HCT116 (cell line): ENCODE data around the gene PCBP3. TPM values are rescaled to one million over a fixed set of nuclear protein-coding genes. Genes with fewer than 3 reads are reported as not detected.

ENCODE experiments used
- ATAC-seq: fragments of 200-7000 bp; cut with Tn5 transposase; 2 replicates; pipeline ENCODE4 v1.9.1; 2020; ENCODE audit warnings: mild to moderate bottlenecking, moderate library complexity
- BruUV-seq: library from RNA; stranded (reverse); fragments of 400-500 nt; replicated peaks from 2 replicates; lab custom pipeline; 2021; lab: Mats Ljungman, UMichigan
- CTCF ChIA-PET: fragments of 300-600 bp; sonication (Branson Sonifier 250); formaldehyde crosslinking; loops from one replicate; lab custom pipeline; 2021; ENCODE audit warnings: antibody characterized with exemption; lab: Charles Lee
- POLR2A ChIA-PET: fragments of 300-600, 350-600 bp; sonication (Branson Sonifier 250); formaldehyde crosslinking; loops from one replicate; lab custom pipeline; 2021; ENCODE audit warnings: antibody characterized with exemption; lab: Charles Lee
- RAD21 ChIA-PET, 2 experiments: fragments of 300-600 bp; sonication (Branson Sonifier 250); formaldehyde crosslinking; loops; one replicate each; lab custom pipeline; 2023; ENCODE audit warnings: low total read pairs in 2 of 2; ENCODE audit not compliant: uncharacterized antibody in 2 of 2, unreplicated experiment in 2 of 2, low non-redundant PET in 1 of 2; lab: Charles Lee
- DNase-seq: peaks from one replicate; pipeline ENCODE4 v3.0.0-alpha.2; 2010; ENCODE audit warnings: low read depth, low spot score
- H2AFZ ChIP-seq: fragments of 200-600 bp; shearing (Covaris generic), sonication (generic); 2 replicates; pipeline ENCODE4 v1.6.1; 2017; ENCODE audit warnings: low read depth, mixed run types, mixed read lengths, antibody characterized with exemption, low read length; ENCODE audit not compliant: poor library complexity, severe bottlenecking
- H3K27ac ChIP-seq: 2 replicates; pipeline ENCODE4 v1.5.1; 2012; ENCODE audit warnings: low read depth, low read length
- H3K27me3 ChIP-seq: fragments of 200-600 bp; sonication (generic); 2 replicates; pipeline ENCODE4 v1.6.1; 2016; ENCODE audit warnings: mixed run types, low read length, mixed read lengths; ENCODE audit not compliant: insufficient read depth
- H3K36me3 ChIP-seq, 2 experiments: fragments of 200-500 bp in 1 of 2; fragments of 200-600 bp in 1 of 2; sonication (Bioruptor generic) in 1 of 2; sonication (generic) in 1 of 2; 2 replicates each; pipeline versions ENCODE4 v1.5.1 to v1.6.1; 2014 to 2016; ENCODE audit warnings: low read length in 2 of 2, inconsistent platforms in 1 of 2, mixed read lengths in 1 of 2, mixed run types in 1 of 2; ENCODE audit not compliant: insufficient read depth in 2 of 2, control insufficient read depth in 1 of 2
- H3K4me1 ChIP-seq, 2 experiments: fragments of 200-600 bp in 1 of 2; sonication (generic) in 1 of 2; 2 replicates each; pipeline versions ENCODE4 v1.5.1 to v1.6.1; 2012 to 2017; ENCODE audit warnings: low read length in 2 of 2, inconsistent platforms in 1 of 2, mild to moderate bottlenecking in 1 of 2, mixed read lengths in 1 of 2, mixed run types in 1 of 2, moderate library complexity in 1 of 2; ENCODE audit not compliant: insufficient read depth in 2 of 2, control insufficient read depth in 1 of 2
- H3K4me2 ChIP-seq: fragments of 200-600 bp; sonication (generic); 2 replicates; pipeline ENCODE4 v1.6.1; 2017; ENCODE audit warnings: mixed run types, low read length, mixed read lengths
- H3K4me3 ChIP-seq, 2 experiments: fragments of 200-600 bp in 1 of 2; sonication (generic) in 1 of 2; replicated peaks in 1 of 2; 2 replicates each; pipeline ENCODE4 v1.5.1; 2011 to 2016; ENCODE audit warnings: low read length in 2 of 2, control low read depth in 1 of 2, low read depth in 1 of 2, mild to moderate bottlenecking in 1 of 2, mixed read lengths in 1 of 2, mixed run types in 1 of 2
- H3K79me2 ChIP-seq: fragments of 200-600 bp; sonication (generic); 2 replicates; pipeline ENCODE4 v1.6.1; 2017; ENCODE audit warnings: mild to moderate bottlenecking, mixed run types, low read length, moderate library complexity, mixed read lengths; ENCODE audit not compliant: insufficient read depth
- H3K9ac ChIP-seq: fragments of 200-600 bp; sonication (generic); 2 replicates; pipeline ENCODE4 v1.6.1; 2016; ENCODE audit warnings: low read length, mixed read lengths
- H3K9me2 ChIP-seq: fragments of 200-600 bp; sonication (generic), shearing (Covaris generic); 2 replicates; pipeline ENCODE4 v1.6.1; 2017; ENCODE audit warnings: mixed run types, mild to moderate bottlenecking, moderate library complexity; ENCODE audit not compliant: insufficient read depth
- H3K9me3 ChIP-seq, 2 experiments: fragments of 200-500 bp in 1 of 2; fragments of 200-600 bp in 1 of 2; sonication (Bioruptor generic) in 1 of 2; sonication (generic) in 1 of 2; 2 replicates each; pipeline ENCODE4 v1.6.1; 2014 to 2017; ENCODE audit warnings: low read length in 2 of 2, mixed read lengths in 2 of 2, inconsistent platforms in 1 of 2, low read depth in 1 of 2, mild to moderate bottlenecking in 1 of 2, mixed run types in 1 of 2, moderate library complexity in 1 of 2; ENCODE audit not compliant: control insufficient read depth in 1 of 2, insufficient read depth in 1 of 2
- H4K20me1 ChIP-seq: fragments of 200-600 bp; sonication (generic), shearing (Covaris generic); 2 replicates; pipeline ENCODE4 v1.6.1; 2017; ENCODE audit warnings: mixed run types, mild to moderate bottlenecking, moderate library complexity; ENCODE audit not compliant: insufficient read depth
- CBX3 ChIP-seq: IDR thresholded peaks from 2 replicates; pipeline ENCODE4 v1.6.1; 2012; ENCODE audit warnings: low read depth
- CEBPB ChIP-seq: IDR thresholded peaks from 2 replicates; pipeline ENCODE4 v1.6.1; 2012; ENCODE audit warnings: low read depth
- CTCF ChIP-seq, 3 experiments: fragments of 200-600 bp in 1 of 3; sonication (generic) in 1 of 3; IDR thresholded peaks in 2 of 3; conservative IDR thresholded peaks in 1 of 3; 2 replicates each; pipeline ENCODE4 v1.5.1; 2012 to 2017; ENCODE audit warnings: low read depth in 2 of 3, low read length in 2 of 3, antibody characterized with exemption in 1 of 3, borderline replicate concordance in 1 of 3, control low read depth in 1 of 3, mild to moderate bottlenecking in 1 of 3, mixed read lengths in 1 of 3, mixed run types in 1 of 3, moderate library complexity in 1 of 3; ENCODE audit not compliant: insufficient read depth in 1 of 3
- EGR1 ChIP-seq: IDR thresholded peaks from 2 replicates; pipeline ENCODE4 v1.6.1; 2012; ENCODE audit warnings: low read depth
- ELF1 ChIP-seq: IDR thresholded peaks from 2 replicates; pipeline ENCODE4 v1.6.1; 2012; ENCODE audit warnings: low read depth, borderline replicate concordance
- EZH2 ChIP-seq: fragments of 200-600 bp; sonication (generic); IDR thresholded peaks from 2 replicates; pipeline ENCODE4 v1.6.1; 2017; ENCODE audit warnings: antibody characterized with exemption, mixed run types
- FOSL1 ChIP-seq: IDR thresholded peaks from 2 replicates; pipeline ENCODE4 v1.6.1; 2012; ENCODE audit warnings: low read depth
- MAX ChIP-seq: IDR thresholded peaks from 2 replicates; pipeline ENCODE4 v1.6.1; 2012
- POLR2AphosphoS5 ChIP-seq: IDR thresholded peaks from 2 replicates; pipeline ENCODE4 v1.6.1; 2011; ENCODE audit warnings: mild to moderate bottlenecking, low read depth, low read length, moderate library complexity
- RAD21 ChIP-seq: IDR thresholded peaks from 2 replicates; pipeline ENCODE4 v1.6.1; 2012; ENCODE audit warnings: low read depth, mild to moderate bottlenecking
- REST ChIP-seq: IDR thresholded peaks from 2 replicates; pipeline ENCODE4 v1.6.1; 2012; ENCODE audit warnings: low read depth
- SIN3A ChIP-seq: IDR thresholded peaks from 2 replicates; pipeline ENCODE4 v1.6.1; 2012; ENCODE audit warnings: low read depth
- TCF7L2 ChIP-seq: IDR thresholded peaks from 2 replicates; pipeline ENCODE4 v1.7.0; 2011; ENCODE audit warnings: borderline replicate concordance, inconsistent platforms; ENCODE audit not compliant: insufficient read depth, insufficient read length; ENCODE audit errors: extremely low read depth
- YY1 ChIP-seq: IDR thresholded peaks from 2 replicates; pipeline ENCODE4 v1.6.1; 2011; ENCODE audit warnings: low read length, low read depth, moderate library complexity, mild to moderate bottlenecking; ENCODE audit not compliant: insufficient replicate concordance; ENCODE audit errors: extremely low read depth
- ZBTB33 ChIP-seq: IDR thresholded peaks from 2 replicates; pipeline ENCODE4 v1.6.1; 2011; ENCODE audit warnings: mild to moderate bottlenecking, low read length, moderate library complexity; ENCODE audit not compliant: insufficient replicate concordance; ENCODE audit errors: extremely low read depth
- ZNF274 ChIP-seq: fragments of 200-500 bp; sonication (Bioruptor generic); IDR thresholded peaks from 2 replicates; pipeline ENCODE4 v1.6.1; 2014; ENCODE audit warnings: mild to moderate bottlenecking, low read depth, low read length, inconsistent platforms
- intact Hi-C: fragments of 100-400 bp; cut with micrococcal nuclease; formaldehyde crosslinking; loops from 2 replicates; pipeline ENCODE4 v1.10.0; 2022
- total RNA-seq: library from RNA; stranded (reverse); gene quantifications from one replicate; pipeline ENCODE4 v1.2.1, GENCODE V29; 2021; ENCODE audit not compliant: unreplicated experiment

The PCBP3 gene
- total RNA-seq, 1 experiment from 2014 or later = 3.1 TPM

GRCh38 chr21:45756669-45757068 lies 113.1 kb downstream of the PCBP3 start (continued):
- TF ChIP-seq REST = no peak
- TF ChIP-seq ELF1 = no peak

- BruUV-seq = no TSS peak
- DNase-seq (no peak), ATAC-seq (no peak)
- RAD21 ChIA-PET = no interaction called here
- H3K9ac ChIP-seq = no peak overlapping the region
- no peaks in the 10 kb centered on the region for H3K9me3 ChIP-seq
- no peaks in the 10 kb centered on the region for H4K20me1 ChIP-seq
- no peaks in the 10 kb centered on the region for H3K4me1 ChIP-seq
- H3K9me2 ChIP-seq = no peaks in the 10 kb centered on the region
- POLR2A ChIA-PET = no interaction called here
- no peak overlapping the region for H3K4me2 ChIP-seq
- no peak overlapping the region for H3K27ac ChIP-seq
- no peak overlapping the region for H2AFZ ChIP-seq
- CTCF ChIA-PET = no interaction called here
- H3K79me2 ChIP-seq = no peaks in the 10 kb centered on the region
- H3K36me3 ChIP-seq = no peaks in the 10 kb centered on the region
- intact Hi-C loops = no loop called here
- no peak overlapping the region for H3K4me3 ChIP-seq
- no peaks in the 10 kb centered on the region for H3K27me3 ChIP-seq
- TF ChIP-seq ELF1 (no peak), CEBPB (no peak), CBX3 (no peak), EGR1 (no peak), POLR2AphosphoS5 (no peak), YY1 (no peak), SIN3A (no peak), FOSL1 (no peak), TCF7L2 (no peak), EZH2 (no peak), ZNF274 (no peak), ZBTB33 (no peak), MAX (no peak), CTCF (IDR thresholded peaks at IDR 0.05 in 2 of 3, conservative IDR thresholded peaks at IDR 0.05 in 1 of 3; ENCODE audit: borderline replicate concordance in 1 of 3, insufficient read depth in 1 of 3, low read depth in 2 of 3, low read length in 2 of 3) (no peak), RAD21 (no peak)
Measured at GRCh38 chr21:45761704-45762103, 118.2 kb downstream of the PCBP3 start.
